ENCODE results near the gene LCN6.
A peak's percentile ranks its signal among the peaks of the same experiment; 100 is the strongest.
"Not testable (repeated sequence)": the region's sequence is repeated elsewhere in the genome, so short reads cannot be mapped to it uniquely, and the experiment has no call there.

LCN6 gene

GRCh38 chr9:136704741-136705140 is 43.6 kb downstream of the LCN6 start:
- not testable (repeated sequence) for DNase-seq

- no peak for DNase-seq
Measured at GRCh38 chr9:136703276-136703860, 45.0 kb downstream of the LCN6 start.

- DNase-seq = no peak
Measured at GRCh38 chr9:136701668-136702053, 46.7 kb downstream of the LCN6 start.

- peak; percentile 35 for DNase-seq
Measured at GRCh38 chr9:136700959-136701667, 47.2 kb downstream of the LCN6 start.

GRCh38 chr9:136700304-136700703 is 48.0 kb downstream of the LCN6 start:
- no peak for DNase-seq

GRCh38 chr9:136698635-136699246 is 49.6 kb downstream of the LCN6 start:
- no peak for DNase-seq

GRCh38 chr9:136697821-136698526 is 50.4 kb downstream of the LCN6 start:
- DNase-seq = no peak

- no peak for DNase-seq
Measured at GRCh38 chr9:136697146-136697820, 51.0 kb downstream of the LCN6 start.

- DNase-seq = no peak
Measured at GRCh38 chr9:136696502-136696901, 51.8 kb downstream of the LCN6 start.

- no peak for DNase-seq
Measured at GRCh38 chr9:136695955-136696354, 52.4 kb downstream of the LCN6 start.

- DNase-seq = no peak
Measured at GRCh38 chr9:136695435-136695895, 52.9 kb downstream of the LCN6 start.

GRCh38 chr9:136694872-136695247 is 53.5 kb downstream of the LCN6 start:
- DNase-seq = no peak

- no peak for DNase-seq
Measured at GRCh38 chr9:136694163-136694871, 54.0 kb downstream of the LCN6 start.

Measured in effector CD4-positive, alpha-beta T cell (primary cell).